Calu3 (cell line): ENCODE measurements around the gene ZNF444. TPM values are rescaled to one million over a fixed set of nuclear protein-coding genes. Genes with fewer than 3 reads are reported as not detected.
"Not testable (repeated sequence)": the region's sequence is repeated elsewhere in the genome, so short reads cannot be mapped to it uniquely, and the experiment has no call there.

ENCODE experiments used
- BruUV-seq: library from RNA; stranded (reverse); fragments of 400-500 nt; replicated peaks from 2 replicates; lab custom pipeline; 2021; lab: Mats Ljungman, UMichigan
- CTCF ChIA-PET: fragments of 300-600 bp; sonication (Branson Sonifier 250); formaldehyde crosslinking; loops from one replicate; lab custom pipeline; 2022; ENCODE audit warnings: antibody characterized with exemption; lab: Charles Lee
- DNase-seq: peaks from one replicate; pipeline ENCODE4 v3.0.0; 2022
- H3K27ac Mint-ChIP-seq: one replicate; pipeline ENCODE4 v1.8.0; 2022; ENCODE audit warnings: mixed read lengths; ENCODE audit not compliant: unreplicated experiment
- H3K27me3 Mint-ChIP-seq: one replicate; pipeline ENCODE4 v1.8.0; 2022; ENCODE audit warnings: mixed read lengths; ENCODE audit not compliant: unreplicated experiment
- H3K36me3 Mint-ChIP-seq: one replicate; pipeline ENCODE4 v1.8.0; 2022; ENCODE audit warnings: mild to moderate bottlenecking, moderate library complexity, mixed read lengths; ENCODE audit not compliant: insufficient read depth, unreplicated experiment
- H3K4me1 Mint-ChIP-seq: one replicate; pipeline ENCODE4 v1.8.0; 2022; ENCODE audit warnings: mild to moderate bottlenecking, low read depth, mixed read lengths; ENCODE audit not compliant: unreplicated experiment
- H3K4me3 Mint-ChIP-seq: one replicate; pipeline ENCODE4 v1.8.0; 2022; ENCODE audit warnings: mild to moderate bottlenecking, low read depth, moderate library complexity, mixed read lengths; ENCODE audit not compliant: unreplicated experiment
- H3K9me3 Mint-ChIP-seq: one replicate; pipeline ENCODE4 v1.8.0; 2022; ENCODE audit warnings: low read depth, mixed read lengths; ENCODE audit not compliant: unreplicated experiment
- intact Hi-C: fragments of 100-400 bp; cut with micrococcal nuclease; formaldehyde crosslinking; loops from one replicate; pipeline ENCODE4 v1.10.0; 2022; ENCODE audit not compliant: unreplicated experiment
- total RNA-seq: library from RNA; stranded (reverse); gene quantifications from 2 replicates; pipeline ENCODE4 v1.2.3, GENCODE V29; 2022
- TF ChIP-seq, protein P1 (sequence below): fragments of 200-600 bp; IDR thresholded peaks from one replicate; pipeline ENCODE4 v1.8.0; 2022; ENCODE audit warnings: antibody characterized with exemption; ENCODE audit not compliant: unreplicated experiment

Gene ZNF444
- total RNA-seq, 1 experiment from 2014 or later, result 78.6 TPM

DNA sequence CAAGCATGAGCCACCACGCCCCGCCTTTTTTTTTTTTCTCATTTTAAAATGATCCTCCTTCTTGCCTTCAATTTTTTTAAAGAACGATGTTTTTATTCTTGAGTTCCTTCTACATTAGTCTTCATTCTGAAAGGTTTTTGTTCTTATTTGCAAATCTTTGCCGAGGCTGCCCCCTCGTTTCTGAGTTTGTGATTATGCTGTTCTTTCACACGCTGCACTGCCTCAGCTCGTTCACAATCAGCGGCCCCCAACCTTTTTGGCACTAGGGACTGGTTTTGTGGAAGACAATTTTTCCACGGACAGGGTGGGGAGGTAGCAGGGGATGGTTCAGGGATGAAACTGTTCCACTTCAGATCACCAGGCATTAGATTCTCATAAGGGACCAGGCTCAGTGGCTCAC lies 46.6 kb upstream of the ZNF444 start:
- TF ChIP-seq, protein P1, sequence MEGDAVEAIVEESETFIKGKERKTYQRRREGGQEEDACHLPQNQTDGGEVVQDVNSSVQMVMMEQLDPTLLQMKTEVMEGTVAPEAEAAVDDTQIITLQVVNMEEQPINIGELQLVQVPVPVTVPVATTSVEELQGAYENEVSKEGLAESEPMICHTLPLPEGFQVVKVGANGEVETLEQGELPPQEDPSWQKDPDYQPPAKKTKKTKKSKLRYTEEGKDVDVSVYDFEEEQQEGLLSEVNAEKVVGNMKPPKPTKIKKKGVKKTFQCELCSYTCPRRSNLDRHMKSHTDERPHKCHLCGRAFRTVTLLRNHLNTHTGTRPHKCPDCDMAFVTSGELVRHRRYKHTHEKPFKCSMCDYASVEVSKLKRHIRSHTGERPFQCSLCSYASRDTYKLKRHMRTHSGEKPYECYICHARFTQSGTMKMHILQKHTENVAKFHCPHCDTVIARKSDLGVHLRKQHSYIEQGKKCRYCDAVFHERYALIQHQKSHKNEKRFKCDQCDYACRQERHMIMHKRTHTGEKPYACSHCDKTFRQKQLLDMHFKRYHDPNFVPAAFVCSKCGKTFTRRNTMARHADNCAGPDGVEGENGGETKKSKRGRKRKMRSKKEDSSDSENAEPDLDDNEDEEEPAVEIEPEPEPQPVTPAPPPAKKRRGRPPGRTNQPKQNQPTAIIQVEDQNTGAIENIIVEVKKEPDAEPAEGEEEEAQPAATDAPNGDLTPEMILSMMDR, result no peak
- BruUV-seq, result no TSS peak
- H3K27me3 Mint-ChIP-seq, result no peaks in the 10 kb centered on the region
- no peak overlapping the region for H3K27ac Mint-ChIP-seq
- intact Hi-C loops, result loop anchor here (5.0 kb wide), 1 partner anchor 48 kb away; the partner anchor contains the start of gene ZNF444
- H3K4me3 Mint-ChIP-seq, result no peak overlapping the region
- DNase-seq, result no peak
- H3K4me1 Mint-ChIP-seq, result peaks cover 28% of the 10 kb centered on the region
- peaks cover 77% of the 10 kb centered on the region for H3K36me3 Mint-ChIP-seq
- CTCF ChIA-PET, result no interaction called here
- H3K9me3 Mint-ChIP-seq, result peaks cover 6% of the 10 kb centered on the region

DNA sequence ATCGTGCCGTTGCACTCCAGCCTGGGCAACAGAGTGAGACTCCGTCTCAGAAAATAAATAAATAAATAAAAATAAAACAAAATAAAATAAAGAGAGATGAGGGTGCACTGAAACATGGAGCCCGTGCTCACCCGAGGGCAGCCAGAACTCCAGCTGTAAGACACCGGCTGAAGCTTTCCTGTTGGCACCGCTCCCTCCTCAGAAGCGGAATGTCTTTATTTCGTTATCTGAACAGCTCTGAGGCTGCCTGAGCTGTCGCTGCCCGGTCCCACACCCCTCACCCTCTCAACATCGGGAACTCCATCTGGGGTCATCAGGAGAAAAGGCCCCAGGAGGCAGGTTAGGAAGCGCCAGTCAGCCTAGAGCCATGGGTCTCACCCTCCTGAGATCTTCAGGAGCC lies 44.4 kb upstream of the ZNF444 start:
- no TSS peak for BruUV-seq
- Mint-ChIP-seq H3K27ac (no peak overlapping the region), H3K27me3 (no peaks in the 10 kb centered on the region), H3K9me3 (peaks cover 6% of the 10 kb centered on the region), H3K36me3 (peaks cover 75% of the 10 kb centered on the region), H3K4me1 (peaks cover 13% of the 10 kb centered on the region), H3K4me3 (no peak overlapping the region)
- no peak for DNase-seq
- intact Hi-C loops, result no loop called here
- CTCF ChIA-PET, result interaction anchor here (1.1 kb wide), 1 partner anchor 9 kb away, joined by 3 read pairs; no protein-coding TSS in a partner anchor
- TF ChIP-seq, protein P1, result no peak

DNA sequence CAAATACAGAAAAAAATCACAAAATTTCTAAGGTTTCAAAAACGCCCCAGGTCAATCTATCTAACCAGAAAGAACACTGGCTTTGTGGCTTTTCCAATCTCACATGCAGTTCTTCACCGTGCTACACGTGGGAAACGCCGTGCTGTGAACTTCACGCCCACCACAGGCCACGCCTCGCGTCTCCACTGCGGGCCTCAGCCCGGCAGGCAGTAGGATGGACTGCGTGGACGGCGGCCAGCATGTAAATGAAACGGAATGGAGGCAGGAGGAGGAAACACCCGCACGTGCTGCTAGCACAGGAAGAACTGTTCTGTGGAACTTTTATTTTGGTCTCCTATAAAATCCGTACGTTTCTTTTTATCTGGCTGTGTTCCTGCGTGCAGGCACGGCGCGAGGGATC lies 43.8 kb upstream of the ZNF444 start:
- DNase-seq, result no peak
- CTCF ChIA-PET, result no interaction called here
- H3K27ac Mint-ChIP-seq, result no peak overlapping the region
- peaks cover 71% of the 10 kb centered on the region for H3K36me3 Mint-ChIP-seq
- TF ChIP-seq, protein P1, result no peak
- no peak overlapping the region for H3K4me3 Mint-ChIP-seq
- H3K9me3 Mint-ChIP-seq, result peaks cover 6% of the 10 kb centered on the region
- H3K27me3 Mint-ChIP-seq, result no peaks in the 10 kb centered on the region
- BruUV-seq, result no TSS peak
- peaks cover 11% of the 10 kb centered on the region for H3K4me1 Mint-ChIP-seq
- intact Hi-C loops, result no loop called here

DNA sequence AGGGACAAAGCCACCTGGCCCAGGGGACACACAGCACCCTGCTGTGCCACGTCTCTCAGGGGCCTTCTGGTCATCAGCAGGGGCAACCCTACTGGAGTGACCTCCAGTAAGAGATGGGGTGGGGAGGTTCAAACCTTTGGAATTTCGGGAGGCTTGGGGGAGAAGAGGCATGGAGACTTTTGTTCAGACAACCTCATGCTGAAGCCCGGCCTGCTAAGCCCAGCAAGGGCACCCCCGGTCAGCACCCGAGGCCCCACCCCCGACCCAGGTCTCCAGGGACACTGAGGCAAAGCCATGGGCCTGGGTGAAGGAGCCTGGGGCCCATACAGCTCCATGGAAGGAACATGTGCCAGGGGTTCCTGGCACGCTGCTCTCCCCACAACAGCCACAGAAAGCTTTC lies 43.3 kb upstream of the ZNF444 start:
- intact Hi-C loops, result no loop called here
- peaks cover 3% of the 10 kb centered on the region for H3K9me3 Mint-ChIP-seq
- CTCF ChIA-PET, result no interaction called here
- H3K4me3 Mint-ChIP-seq, result no peak overlapping the region
- DNase-seq, result no peak
- no TSS peak for BruUV-seq
- no peaks in the 10 kb centered on the region for H3K27me3 Mint-ChIP-seq
- H3K4me1 Mint-ChIP-seq, result peaks cover 6% of the 10 kb centered on the region
- TF ChIP-seq, protein P1, result no peak
- peaks cover 66% of the 10 kb centered on the region for H3K36me3 Mint-ChIP-seq
- H3K27ac Mint-ChIP-seq, result no peak overlapping the region

DNA sequence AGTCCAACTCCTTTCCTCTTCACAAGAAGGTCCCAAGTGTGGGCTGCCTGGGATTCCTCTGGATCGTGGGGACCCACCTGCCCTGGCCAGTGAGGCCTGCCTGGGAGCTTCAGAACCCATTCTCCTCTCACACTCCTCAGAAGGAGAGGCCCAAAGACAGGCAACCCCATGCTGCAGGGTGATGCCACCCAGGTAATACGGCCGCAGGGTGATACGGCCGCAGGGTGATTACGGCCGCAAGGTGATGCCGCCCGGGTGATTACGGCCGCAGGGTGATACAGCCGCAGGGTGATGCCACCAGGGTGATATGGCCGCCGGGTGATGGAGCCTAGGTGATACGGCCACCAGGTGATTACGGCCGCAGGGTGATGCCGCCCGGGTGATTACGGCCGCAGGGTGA lies 42.9 kb upstream of the ZNF444 start:
- H3K9me3 Mint-ChIP-seq, BruUV-seq, DNase-seq, intact Hi-C loops, H3K4me3 Mint-ChIP-seq, H3K27me3 Mint-ChIP-seq, H3K27ac Mint-ChIP-seq, CTCF ChIA-PET, H3K4me1 Mint-ChIP-seq: not testable (repeated sequence)
- peaks cover 61% of the 10 kb centered on the region for H3K36me3 Mint-ChIP-seq
